SK-N-SH (cell line): ENCODE results near the gene SEC14L1.

Source experiments
- EP300 ChIP-seq, 2 experiments: IDR thresholded peaks; 2 replicates each; pipeline versions ENCODE4 v1.4.0 to v1.6.1; 2012; ENCODE audit warnings: borderline replicate concordance in 1 of 2, low read depth in 1 of 2, low read length in 1 of 2
- FOSL2 ChIP-seq: IDR thresholded peaks from 2 replicates; pipeline ENCODE4 v1.4.0; 2012; ENCODE audit warnings: low read depth, mild to moderate bottlenecking, moderate library complexity, borderline replicate concordance
- GABPA ChIP-seq: IDR thresholded peaks from 2 replicates; pipeline ENCODE4 v1.4.0; 2012; ENCODE audit warnings: low read depth, mild to moderate bottlenecking
- JUND ChIP-seq: IDR thresholded peaks from 2 replicates; pipeline ENCODE4 v1.4.0; 2012
- NFIC ChIP-seq: IDR thresholded peaks from 2 replicates; pipeline ENCODE4 v1.4.0; 2012; ENCODE audit warnings: borderline replicate concordance
- PBX3 ChIP-seq: IDR thresholded peaks from 2 replicates; pipeline ENCODE4; 2012
- POLR2AphosphoS5 ChIP-seq: IDR thresholded peaks from 2 replicates; pipeline ENCODE4 v1.6.1; 2012; ENCODE audit warnings: low read depth, low read length
- RAD21 ChIP-seq: IDR thresholded peaks from 2 replicates; pipeline ENCODE4 v1.6.1; 2012; ENCODE audit warnings: mild to moderate bottlenecking, low read length
- TAF1 ChIP-seq: IDR thresholded peaks from 2 replicates; pipeline ENCODE4 v1.6.1; 2012; ENCODE audit warnings: low read depth, mild to moderate bottlenecking, low read length, moderate library complexity, borderline replicate concordance
- ZBTB33 ChIP-seq: IDR thresholded peaks from 2 replicates; pipeline ENCODE4 v1.4.0; 2012; ENCODE audit warnings: low read depth, borderline replicate concordance
- TF ChIP-seq, protein P1 (sequence below): fragments of 200-600 bp; sonication (generic); IDR thresholded peaks from 2 replicates; pipeline ENCODE4 v1.6.1; 2017; ENCODE audit warnings: antibody characterized with exemption, mild to moderate bottlenecking, moderate library complexity
- TF ChIP-seq, protein P2 (sequence below): IDR thresholded peaks from 2 replicates; pipeline ENCODE4 v1.4.0; 2012; ENCODE audit warnings: low read depth

- TF ChIP-seq, protein P1, sequence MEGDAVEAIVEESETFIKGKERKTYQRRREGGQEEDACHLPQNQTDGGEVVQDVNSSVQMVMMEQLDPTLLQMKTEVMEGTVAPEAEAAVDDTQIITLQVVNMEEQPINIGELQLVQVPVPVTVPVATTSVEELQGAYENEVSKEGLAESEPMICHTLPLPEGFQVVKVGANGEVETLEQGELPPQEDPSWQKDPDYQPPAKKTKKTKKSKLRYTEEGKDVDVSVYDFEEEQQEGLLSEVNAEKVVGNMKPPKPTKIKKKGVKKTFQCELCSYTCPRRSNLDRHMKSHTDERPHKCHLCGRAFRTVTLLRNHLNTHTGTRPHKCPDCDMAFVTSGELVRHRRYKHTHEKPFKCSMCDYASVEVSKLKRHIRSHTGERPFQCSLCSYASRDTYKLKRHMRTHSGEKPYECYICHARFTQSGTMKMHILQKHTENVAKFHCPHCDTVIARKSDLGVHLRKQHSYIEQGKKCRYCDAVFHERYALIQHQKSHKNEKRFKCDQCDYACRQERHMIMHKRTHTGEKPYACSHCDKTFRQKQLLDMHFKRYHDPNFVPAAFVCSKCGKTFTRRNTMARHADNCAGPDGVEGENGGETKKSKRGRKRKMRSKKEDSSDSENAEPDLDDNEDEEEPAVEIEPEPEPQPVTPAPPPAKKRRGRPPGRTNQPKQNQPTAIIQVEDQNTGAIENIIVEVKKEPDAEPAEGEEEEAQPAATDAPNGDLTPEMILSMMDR = no peak
- TF ChIP-seq NFIC (no peak), PBX3 (no peak), TAF1 (no peak), FOSL2 (no peak), GABPA (no peak), POLR2AphosphoS5 (no peak), EP300 (IDR thresholded peaks at IDR 0.05; ENCODE audit: borderline replicate concordance in 1 of 2, low read depth in 1 of 2, low read length in 1 of 2) (no peak), JUND (no peak), ZBTB33 (no peak), RAD21 (no peak)
- TF ChIP-seq, protein P2, sequence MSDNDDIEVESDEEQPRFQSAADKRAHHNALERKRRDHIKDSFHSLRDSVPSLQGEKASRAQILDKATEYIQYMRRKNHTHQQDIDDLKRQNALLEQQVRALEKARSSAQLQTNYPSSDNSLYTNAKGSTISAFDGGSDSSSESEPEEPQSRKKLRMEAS = no peak
Observed at GRCh38 chr17:77266213-77266612, 125.4 kb downstream of the SEC14L1 start.
